ENCODE data around the gene SMIM7.
"Not testable (repeated sequence)": the region's sequence is repeated elsewhere in the genome, so short reads cannot be mapped to it uniquely, and the experiment has no call there.

The SMIM7 gene

GRCh38 chr19:16659832-16660708, at the start of gene SMIM7:
Gene SMIM7, minus strand, starts transcription at chr19:16660144. Its CDS starts 34 bp downstream, at chr19:16660110.
- peak; percentile 96 for FAIRE-seq

- no peak for FAIRE-seq
These were observed 43.7 kb upstream of the SMIM7 start for GRCh38 chr19:16703677-16704076.

- FAIRE-seq, result no peak
These were observed 42.2 kb upstream of the SMIM7 start for GRCh38 chr19:16702123-16702522.

- FAIRE-seq, result no peak
These were observed 39.0 kb upstream of the SMIM7 start for GRCh38 chr19:16698914-16699313.

- FAIRE-seq, result no peak
These were observed 28.1 kb upstream of the SMIM7 start for GRCh38 chr19:16688084-16688483.

GRCh38 chr19:16684216-16684615, 24.3 kb upstream of the SMIM7 start:
- FAIRE-seq, result no peak

GRCh38 chr19:16682539-16682938, 22.6 kb upstream of the SMIM7 start:
- no peak for FAIRE-seq

- FAIRE-seq, result no peak
These were observed 19.9 kb upstream of the SMIM7 start for GRCh38 chr19:16679811-16680210.

GRCh38 chr19:16678498-16678897, 18.6 kb upstream of the SMIM7 start:
- FAIRE-seq, result no peak

- no peak for FAIRE-seq
These were observed 17.1 kb upstream of the SMIM7 start for GRCh38 chr19:16677055-16677454.

- FAIRE-seq, result no peak
These were observed 16.3 kb upstream of the SMIM7 start for GRCh38 chr19:16676101-16676798.

- FAIRE-seq, result not testable (repeated sequence)
These were observed 13.9 kb upstream of the SMIM7 start for GRCh38 chr19:16673839-16674238.

GRCh38 chr19:16673231-16673630, 13.3 kb upstream of the SMIM7 start:
- FAIRE-seq, result no peak

GRCh38 chr19:16671652-16672274, 11.8 kb upstream of the SMIM7 start:
- FAIRE-seq, result no peak

GRCh38 chr19:16670291-16670690, 10.3 kb upstream of the SMIM7 start:
- FAIRE-seq, result no peak

GRCh38 chr19:16668702-16669101, 8.8 kb upstream of the SMIM7 start:
- FAIRE-seq, result not testable (repeated sequence)

GRCh38 chr19:16668176-16668575, 8.2 kb upstream of the SMIM7 start:
- no peak for FAIRE-seq

GRCh38 chr19:16661480-16662034, 1.6 kb upstream of the SMIM7 start:
- no peak for FAIRE-seq

GRCh38 chr19:16660763-16661479, 977 bp upstream of the SMIM7 start, which contains the start of gene TMEM38A:
Gene TMEM38A, plus strand, starts transcription at chr19:16661139. Its CDS starts 79 bp downstream, at chr19:16661218.
- FAIRE-seq, result no peak

GRCh38 chr19:16659464-16659831, 496 bp downstream of the SMIM7 start:
- no peak for FAIRE-seq

GRCh38 chr19:16657384-16657783, 2.6 kb downstream of the SMIM7 start:
- no peak for FAIRE-seq

GRCh38 chr19:16655727-16656126, 4.2 kb downstream of the SMIM7 start:
- FAIRE-seq, result no peak

GRCh38 chr19:16654627-16655026, 5.3 kb downstream of the SMIM7 start:
- no peak for FAIRE-seq
